ENCODE results near the gene CWC22.
A peak's percentile ranks its signal among the peaks of the same experiment; 100 is the strongest.
"Not testable (repeated sequence)": the region's sequence is repeated elsewhere in the genome, so short reads cannot be mapped to it uniquely, and the experiment has no call there.

Gene CWC22

GRCh38 chr2:179950391-179950790 is 56.7 kb downstream of the CWC22 start:
- DNase-seq (ENCODE audit: low spot score), result no peak

GRCh38 chr2:179949438-179949837 is 57.7 kb downstream of the CWC22 start:
- no peak for DNase-seq (ENCODE audit: low spot score)

GRCh38 chr2:179948058-179948457 is 59.0 kb downstream of the CWC22 start:
- no peak for DNase-seq (ENCODE audit: low spot score)

DNA sequence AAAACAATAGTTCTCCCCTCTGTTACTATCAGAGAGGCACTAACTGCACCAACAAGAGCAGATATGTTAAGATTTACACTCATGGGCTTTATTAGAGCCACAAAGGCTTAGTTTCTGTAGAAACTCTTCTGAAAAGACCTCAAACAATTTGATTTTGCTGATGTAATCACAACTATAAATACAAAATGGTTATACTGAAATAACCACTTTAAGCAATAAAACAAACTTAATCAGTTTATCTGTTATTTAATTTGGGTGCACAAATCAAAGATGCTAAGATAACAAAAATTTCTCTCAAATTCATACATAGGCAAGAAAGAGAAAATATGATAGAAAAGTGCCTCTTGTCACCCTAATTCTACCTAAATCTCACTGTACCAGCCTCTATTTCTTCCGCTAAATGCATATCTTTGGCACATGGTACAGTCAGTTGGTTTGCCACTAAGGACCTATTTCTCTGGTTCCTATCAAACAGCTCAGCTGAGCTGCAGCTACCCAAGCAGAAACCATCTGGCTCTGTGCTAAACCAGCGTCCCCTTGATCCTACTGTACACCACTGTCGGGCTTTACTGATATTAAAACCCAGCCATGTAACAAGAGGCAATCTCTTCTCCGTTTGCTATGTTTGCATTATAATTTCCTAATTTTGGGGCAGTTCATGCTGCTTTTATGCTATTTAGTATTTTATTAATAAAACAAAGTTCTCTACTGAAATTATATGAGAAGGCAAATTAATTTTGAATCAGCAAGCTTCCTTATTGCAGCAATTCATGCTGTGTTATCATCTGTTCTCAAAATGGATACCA is 60.1 kb downstream of the CWC22 start:
- DNase-seq (ENCODE audit: low spot score), result no peak

DNA sequence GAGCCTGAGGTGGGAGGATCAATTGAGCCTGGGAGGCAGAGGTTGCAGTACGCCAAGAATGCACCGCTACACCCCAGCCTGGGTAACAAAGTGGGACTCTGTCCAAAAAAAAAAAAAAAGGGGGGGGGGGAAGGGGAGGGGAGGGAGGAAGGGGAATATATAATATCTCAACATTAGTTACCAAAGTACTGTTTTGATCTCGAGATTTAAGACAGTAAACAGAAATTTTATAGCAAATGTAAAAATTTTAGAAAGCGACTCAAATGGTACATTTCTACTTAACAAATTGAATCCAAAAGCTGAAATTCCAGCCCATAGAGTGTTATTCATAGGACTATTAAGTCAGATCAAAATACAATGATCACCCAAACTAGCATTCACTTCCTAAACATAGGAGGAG is 60.8 kb downstream of the CWC22 start:
- DNase-seq (ENCODE audit: low spot score), result no peak

DNA sequence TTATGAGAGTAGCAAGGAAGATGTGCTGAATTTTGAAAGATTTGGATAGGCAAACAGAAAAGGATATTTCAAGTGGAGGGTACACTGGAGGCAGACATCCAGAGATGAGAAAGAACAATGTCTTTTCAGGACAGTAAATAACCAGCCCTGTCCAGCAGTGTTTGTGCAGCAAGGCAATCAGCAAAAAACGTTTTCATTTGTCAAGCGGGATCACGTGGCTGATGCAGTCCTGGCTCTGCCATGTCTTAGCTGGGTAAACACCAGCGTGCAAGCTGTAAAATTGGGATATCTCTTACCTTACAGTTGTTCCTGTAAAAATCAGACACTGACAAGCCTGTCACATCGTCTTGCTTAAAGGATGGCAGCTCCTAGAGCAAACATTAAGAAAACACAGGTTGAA is 67.8 kb downstream of the CWC22 start:
- DNase-seq (ENCODE audit: low spot score), result no peak

- no peak for DNase-seq (ENCODE audit: low spot score)
Observed at GRCh38 chr2:179938026-179938425, 69.1 kb downstream of the CWC22 start.

DNA sequence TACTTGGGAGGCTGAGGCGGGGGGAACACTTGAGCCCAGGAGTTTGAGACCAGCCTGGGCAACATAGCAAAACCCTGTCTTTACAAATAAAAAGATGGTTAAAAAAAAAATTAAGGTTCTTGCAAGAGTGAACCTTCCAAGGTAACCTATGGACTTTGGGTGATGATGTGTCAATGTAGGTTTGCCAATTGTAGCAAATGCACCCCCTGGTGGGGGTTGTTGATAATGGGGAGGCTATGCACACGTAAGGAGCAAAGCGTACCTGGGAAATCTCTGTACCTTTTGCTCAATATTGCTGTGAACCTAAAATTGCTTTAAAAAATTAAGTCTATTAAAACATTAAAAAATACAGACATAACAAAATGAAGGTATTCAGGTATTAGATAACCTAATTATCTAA is 70.4 kb downstream of the CWC22 start:
- peak; percentile 14 for DNase-seq (ENCODE audit: low spot score)

DNA sequence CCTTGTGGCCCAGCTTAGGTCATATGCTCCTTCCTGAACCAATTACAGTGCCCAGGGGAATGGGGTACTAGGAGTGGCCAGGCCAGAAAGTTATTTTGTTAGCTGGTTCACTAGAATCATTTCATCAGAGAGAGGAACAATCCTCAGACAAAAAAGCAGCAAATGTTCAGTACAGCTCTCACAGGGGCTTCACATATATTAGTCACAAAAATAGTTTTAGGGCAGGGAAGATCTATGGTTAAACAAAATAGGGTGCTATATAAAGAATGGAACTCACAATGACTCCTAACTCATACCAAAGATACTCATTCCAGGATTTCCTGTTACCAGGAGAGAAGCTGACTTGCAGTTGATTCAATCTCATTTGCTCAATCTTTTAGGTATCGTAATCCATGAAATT is 71.0 kb downstream of the CWC22 start:
- DNase-seq (ENCODE audit: low spot score), result peak; percentile 32

DNA sequence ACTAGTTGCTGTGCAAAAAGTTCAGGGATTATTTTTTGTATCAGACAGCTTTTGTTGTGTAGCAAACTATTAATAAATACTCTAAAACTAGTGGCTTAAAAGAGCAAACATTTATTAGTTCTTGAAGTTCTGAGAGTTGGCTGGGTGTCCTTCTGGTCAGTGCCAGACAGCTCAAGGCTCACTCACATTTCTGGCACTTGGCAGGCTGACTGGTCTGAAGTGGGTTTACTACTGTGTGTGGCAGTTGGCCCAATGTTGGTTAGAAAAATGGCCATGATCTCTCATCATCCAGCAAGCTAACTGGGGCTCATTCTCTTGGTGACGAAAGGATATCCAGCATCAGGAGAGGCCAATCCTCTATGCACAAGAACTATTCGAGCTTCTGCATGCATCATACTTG is 74.3 kb downstream of the CWC22 start:
- DNase-seq (ENCODE audit: low spot score), result no peak

DNA sequence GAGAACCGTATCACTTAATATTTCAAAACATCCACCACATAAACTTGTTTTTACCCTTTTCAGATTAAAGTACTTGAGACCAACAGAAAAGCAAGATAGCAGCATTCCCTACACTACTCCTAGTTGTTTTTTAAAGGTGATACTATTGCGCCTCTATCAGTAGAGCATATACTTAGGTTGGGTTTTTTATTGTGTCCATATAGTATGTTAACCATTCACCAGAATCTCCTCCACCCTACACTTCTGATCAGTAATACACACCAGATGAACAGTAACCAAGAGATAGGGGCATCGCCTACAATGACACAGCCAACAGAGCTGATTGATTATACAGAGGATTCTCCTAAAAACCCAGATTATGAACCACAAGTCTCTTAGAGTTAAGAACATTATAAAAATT is 75.6 kb downstream of the CWC22 start:
- no peak for DNase-seq (ENCODE audit: low spot score)

DNA sequence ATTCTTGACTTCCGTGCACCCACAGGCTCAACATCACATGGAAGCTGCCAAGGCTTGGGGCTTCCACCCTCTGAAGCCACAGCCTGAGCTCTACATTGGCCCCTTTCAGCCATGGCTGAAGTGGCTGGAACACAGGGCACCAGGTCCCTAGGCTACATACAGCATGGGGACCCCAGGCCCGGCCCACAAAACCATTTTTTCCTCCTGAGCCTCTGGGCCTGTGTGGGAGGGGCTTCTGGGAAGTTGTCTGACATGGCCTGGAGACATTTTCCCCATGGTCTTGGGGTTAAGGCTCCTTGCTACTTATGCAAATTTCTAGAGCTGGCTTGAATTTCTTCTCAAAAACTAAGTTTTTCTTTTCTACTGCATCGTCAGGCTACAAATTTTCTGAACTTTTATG is 77.1 kb downstream of the CWC22 start:
- DNase-seq (ENCODE audit: low spot score), result not testable (repeated sequence)

GRCh38 chr2:179927041-179927440 is 80.1 kb downstream of the CWC22 start:
- no peak for DNase-seq (ENCODE audit: low spot score)

- DNase-seq (ENCODE audit: low spot score), result no peak
Observed at GRCh38 chr2:179925713-179926112, 81.4 kb downstream of the CWC22 start.

GRCh38 chr2:179917272-179917671 is 89.8 kb downstream of the CWC22 start:
- DNase-seq (ENCODE audit: low spot score), result no peak

DNA sequence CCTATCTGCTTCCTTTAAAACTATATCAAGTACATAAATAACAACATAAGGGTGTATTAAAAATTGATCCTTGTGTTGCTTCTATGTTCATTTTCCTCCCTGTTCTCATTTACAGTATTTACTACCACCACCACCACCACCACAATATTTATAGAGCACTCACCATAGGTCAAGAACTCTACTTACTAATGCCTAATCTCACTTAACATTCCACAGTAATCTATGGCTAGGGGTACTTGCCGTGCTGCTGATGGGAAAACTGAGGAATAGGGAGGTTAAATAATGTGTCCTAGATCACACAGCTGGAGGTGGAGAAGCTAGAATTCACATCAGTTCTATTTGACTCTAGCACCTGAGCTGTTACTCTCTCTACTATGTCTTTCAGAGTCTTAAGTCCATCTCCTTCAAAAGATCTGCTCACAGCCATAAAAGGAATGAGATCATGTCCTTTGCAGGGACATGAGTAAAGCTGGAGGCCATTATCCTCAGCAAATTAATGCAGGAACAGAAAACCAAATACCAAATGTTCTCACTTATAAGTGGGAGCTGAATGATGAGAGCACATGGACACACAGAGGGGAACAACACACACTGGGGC is 91.6 kb downstream of the CWC22 start:
- DNase-seq (ENCODE audit: low spot score), result no peak

GRCh38 chr2:179913809-179914208 is 93.3 kb downstream of the CWC22 start:
- no peak for DNase-seq (ENCODE audit: low spot score)

DNA sequence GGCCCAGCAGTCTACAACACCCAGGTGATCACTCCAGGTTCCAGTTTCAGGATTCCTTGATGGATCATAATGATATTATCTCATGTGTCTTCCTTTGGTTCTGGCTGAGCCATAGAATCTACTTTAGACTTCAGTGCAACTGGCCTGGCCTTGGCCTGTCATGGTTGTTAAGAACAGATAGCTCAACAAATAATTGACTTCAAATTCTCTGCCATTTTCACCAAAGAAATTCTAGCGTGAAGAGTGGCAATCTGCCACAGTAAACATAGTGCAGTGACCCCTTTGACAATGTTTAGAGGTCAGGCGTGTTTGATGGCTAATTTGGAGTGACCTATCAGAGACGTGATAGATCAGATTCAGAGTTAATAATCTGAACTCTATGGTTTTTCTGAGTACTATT is 95.5 kb downstream of the CWC22 start:
- no peak for DNase-seq (ENCODE audit: low spot score)

GRCh38 chr2:179910735-179911113 is 96.4 kb downstream of the CWC22 start:
- DNase-seq (ENCODE audit: low spot score), result no peak

DNA sequence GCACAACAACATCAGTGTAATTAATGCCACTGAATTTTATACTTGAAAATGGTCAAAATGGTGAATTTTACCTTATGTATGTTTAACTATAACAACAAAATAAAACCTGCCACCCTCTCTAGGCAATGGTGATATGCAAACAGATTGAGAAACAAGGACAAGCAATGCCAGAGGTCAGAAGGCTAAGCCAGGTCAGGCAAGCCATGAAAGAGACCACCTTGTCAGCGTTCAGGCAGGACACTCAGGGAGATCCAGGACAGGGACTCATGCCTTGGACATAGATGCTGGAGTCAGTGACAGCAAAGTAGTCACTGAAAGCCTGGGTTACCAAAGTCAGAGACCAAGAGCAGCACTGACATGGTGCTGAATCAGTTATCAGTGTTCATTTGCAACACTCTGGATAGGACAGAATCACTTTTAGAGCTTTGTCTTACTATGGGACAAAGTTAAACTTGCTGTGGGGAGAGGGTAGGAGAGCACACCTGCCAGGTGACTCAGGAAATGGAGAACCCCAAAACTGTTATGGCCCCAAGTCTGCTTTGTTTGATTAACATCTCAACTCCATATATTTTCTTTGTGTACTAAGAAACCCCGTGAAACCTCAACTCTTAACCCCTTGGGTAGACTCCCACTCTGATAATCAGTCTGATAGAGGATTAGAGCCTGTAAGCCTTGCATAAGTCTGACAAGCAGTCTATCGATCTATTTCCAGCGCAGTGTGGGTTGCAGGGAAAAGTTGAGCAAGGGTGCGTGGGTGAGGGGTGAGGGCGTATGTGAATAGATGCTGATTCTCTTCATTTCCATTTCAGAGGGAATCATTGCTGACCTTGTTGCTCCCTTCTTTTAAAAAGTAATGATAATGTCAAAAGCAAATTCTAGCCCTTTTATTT is 97.0 kb downstream of the CWC22 start:
- DNase-seq (ENCODE audit: low spot score), result no peak

DNA sequence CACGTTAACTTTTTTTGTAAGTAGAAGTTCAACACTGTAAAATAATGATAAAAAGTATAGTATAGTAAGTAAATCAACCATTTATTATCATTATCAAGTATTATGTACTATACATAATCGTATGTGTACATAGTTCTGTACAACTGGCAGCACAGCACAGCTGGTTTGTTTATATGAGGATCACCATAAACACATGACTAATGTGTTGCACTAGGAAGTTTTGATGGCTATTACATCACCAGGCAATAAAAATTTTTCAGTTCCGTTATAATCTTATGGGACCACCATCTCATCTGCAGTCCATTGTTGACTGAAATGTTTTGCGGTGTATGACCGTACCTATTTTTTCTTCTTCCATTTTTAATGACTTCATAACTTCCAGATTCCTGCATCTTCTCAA is 106.4 kb downstream of the CWC22 start:
- DNase-seq (ENCODE audit: low spot score), result no peak

DNA sequence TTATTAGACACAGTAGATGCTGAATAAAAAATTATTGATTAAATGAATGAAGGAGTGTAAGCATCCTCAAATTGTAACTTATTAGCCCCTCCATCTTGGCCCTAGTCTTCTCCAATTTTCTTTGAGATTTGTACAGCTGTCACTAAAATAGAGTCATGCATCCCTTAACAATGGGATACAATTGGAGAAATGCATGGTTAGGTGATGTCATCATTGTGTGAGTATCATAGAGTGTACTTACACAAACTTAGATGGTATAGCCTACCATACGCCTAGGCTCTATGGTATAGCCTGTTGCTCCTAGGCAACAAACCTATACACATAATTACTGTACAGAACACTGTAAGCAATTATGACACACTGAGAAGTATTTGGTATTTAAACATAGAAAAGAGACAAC is 107.4 kb downstream of the CWC22 start:
- DNase-seq (ENCODE audit: low spot score), result no peak

DNA sequence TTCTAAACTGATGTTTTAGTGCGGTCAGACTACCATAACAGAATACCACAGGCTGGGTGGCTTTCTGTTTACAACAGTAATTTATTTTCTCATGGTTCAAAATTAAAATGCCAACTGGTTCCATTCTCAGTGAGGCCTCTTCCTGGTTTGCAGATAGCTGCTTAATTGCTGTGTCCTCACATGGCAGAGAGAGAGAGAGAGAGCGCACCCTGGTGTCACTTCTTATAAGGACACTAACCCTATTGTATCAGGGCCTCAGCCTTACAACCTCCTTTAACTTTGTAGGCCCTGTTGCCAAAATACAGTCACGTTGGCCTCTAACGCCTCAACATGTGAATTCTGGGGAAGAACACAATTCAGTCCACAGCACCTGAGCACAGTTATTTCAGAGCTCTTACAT is 108.2 kb downstream of the CWC22 start:
- peak; percentile 21 for DNase-seq (ENCODE audit: low spot score)

Measured in kidney capillary endothelial cell (primary cell).